K562 (cell line): ENCODE results near the gene LY6G6F. TPM values are rescaled to one million over a fixed set of nuclear protein-coding genes. Genes with fewer than 3 reads are reported as not detected.

Experiments used
- ATF2 ChIP-seq: sonication (generic); formaldehyde crosslinking; IDR thresholded peaks from 2 replicates; pipeline ENCODE4 v1.8.1; 2022; ENCODE audit warnings: missing genetic modification reagents
- CC2D1A ChIP-seq: fragments of 450-650 bp; IDR thresholded peaks from 2 replicates; pipeline ENCODE4 v1.6.1; 2017; ENCODE audit warnings: mild to moderate bottlenecking
- GATAD2A ChIP-seq: fragments of 450-650 bp; IDR thresholded peaks from 2 replicates; pipeline ENCODE4 v1.6.1; 2017
- MTA2 ChIP-seq: fragments of 450-650 bp; IDR thresholded peaks from 2 replicates; pipeline ENCODE4 v1.6.1; 2016; ENCODE audit warnings: low read depth
- NELFE ChIP-seq: IDR thresholded peaks from 2 replicates; pipeline ENCODE4 v1.6.1; 2011; ENCODE audit warnings: mild to moderate bottlenecking; ENCODE audit not compliant: insufficient read depth, insufficient read length
- PBX2 ChIP-seq, 2 experiments: IDR thresholded peaks in 1 of 2; conservative IDR thresholded peaks in 1 of 2; 2 replicates each; pipeline ENCODE4 v1.6.1; 2016; ENCODE audit warnings: low read depth in 2 of 2, mild to moderate bottlenecking in 1 of 2, missing compliant biosample characterization in 1 of 2, missing genetic modification characterization in 1 of 2, moderate library complexity in 1 of 2
- PHF20 ChIP-seq: fragments of 450-650 bp; IDR thresholded peaks from 2 replicates; pipeline ENCODE4 v1.6.1; 2018; ENCODE audit not compliant: partially characterized antibody
- TAL1 ChIP-seq: fragments of 450-650 bp; IDR thresholded peaks from 2 replicates; pipeline ENCODE4 v1.6.1; 2016; ENCODE audit warnings: mild to moderate bottlenecking
- TARDBP ChIP-seq: fragments of 450-650 bp; IDR thresholded peaks from 2 replicates; pipeline ENCODE4 v1.6.1; 2016
- TRIM28 ChIP-seq: fragments of 450-650 bp; IDR thresholded peaks from 2 replicates; pipeline ENCODE4 v1.6.1; 2017
- WHSC1 ChIP-seq: IDR thresholded peaks from one replicate; pipeline ENCODE4 v1.6.1; 2012; ENCODE audit warnings: low read length, control low read depth, inconsistent platforms
- XRCC5 ChIP-seq: fragments of 200-400 bp; formaldehyde crosslinking; IDR thresholded peaks from 2 replicates; pipeline ENCODE4 v1.6.1; 2017; ENCODE audit warnings: low read depth, mild to moderate bottlenecking, low read length
- ZBTB8A ChIP-seq: fragments of 450-650 bp; IDR thresholded peaks from 2 replicates; pipeline ENCODE4 v1.6.1; 2018; ENCODE audit warnings: mild to moderate bottlenecking, moderate library complexity; ENCODE audit not compliant: partially characterized antibody
- ZNF146 ChIP-seq: IDR thresholded peaks from one replicate; pipeline ENCODE4 v1.6.1; 2018; ENCODE audit warnings: missing compliant biosample characterization; ENCODE audit not compliant: unreplicated experiment
- ZNF217 ChIP-seq: sonication (generic); formaldehyde crosslinking; IDR thresholded peaks from 2 replicates; pipeline ENCODE4 v1.8.0; 2022; ENCODE audit warnings: mild to moderate bottlenecking, missing genetic modification reagents
- ZNF253 ChIP-seq: fragments of 250-450 bp; sonication (Bioruptor Pico); conservative IDR thresholded peaks from 2 replicates; pipeline ENCODE4 v1.6.1; 2021; ENCODE audit warnings: mild to moderate bottlenecking
- ZNF384 ChIP-seq: IDR thresholded peaks from 2 replicates; pipeline ENCODE4 v1.6.1; 2012; ENCODE audit warnings: low read depth, low read length, improper control_type of control experiment
- ZNF764 ChIP-seq: fragments of 250-450 bp; sonication (Bioruptor Pico); IDR thresholded peaks from 2 replicates; pipeline ENCODE4 v1.4.0; 2020; ENCODE audit warnings: low read depth, mild to moderate bottlenecking, moderate library complexity
- ZNF830 ChIP-seq: fragments of 250-450 bp; sonication (Bioruptor Pico); IDR thresholded peaks from 2 replicates; pipeline ENCODE4 v1.5.0; 2021; ENCODE audit warnings: mild to moderate bottlenecking
- ZSCAN32 ChIP-seq: fragments of 450-650 bp; formaldehyde crosslinking; IDR thresholded peaks from 2 replicates; pipeline ENCODE4 v1.4.0; 2020; ENCODE audit warnings: mild to moderate bottlenecking, moderate library complexity
- polyA plus RNA-seq, 8 experiments: library from polyadenylated mRNA; depleted of rRNA in 4 of 8; stranded (reverse) in 5 of 8; unstranded in 3 of 8; fragments of >200 nt; fragmentation: Nextera tagmentation in 2 of 8; fragmentation: Illumina TruSeq in 1 of 8; extraction: Ambion mirVana in 2 of 8; extraction: Trizol in 1 of 8; gene quantifications; 2 replicates each; pipeline versions ENCODE4 v1.2.1 to v1.2.3, GENCODE V29; 2011 to 2014; ENCODE audit warnings: inconsistent platforms in 1 of 8, missing spikeins in 1 of 8
- total RNA-seq, 7 experiments: library from RNA; depleted of rRNA in 6 of 7; stranded (reverse); fragments of >200 nt in 6 of 7; fragmentation: Illumina TruSeq in 2 of 7; extraction: Trizol in 2 of 7; gene quantifications; 2 replicates each; pipeline versions ENCODE4 v1.2.1 to v1.2.3, GENCODE V29; 2011 to 2021; ENCODE audit warnings: low replicate concordance in 1 of 7
- TF ChIP-seq, protein P1 (sequence below): sonication (generic); formaldehyde crosslinking; IDR thresholded peaks from 2 replicates; pipeline ENCODE4 v1.8.0; 2022; ENCODE audit warnings: mild to moderate bottlenecking, missing genetic modification reagents

Gene LY6G6F
- total and polyA plus RNA-seq, 9 of the 15 experiments (the other 6 are each of a cell fraction or from before 2014, with no cell fraction given) = 0.14 to 0.50 (median 0.28) TPM; not detected in 2

DNA sequence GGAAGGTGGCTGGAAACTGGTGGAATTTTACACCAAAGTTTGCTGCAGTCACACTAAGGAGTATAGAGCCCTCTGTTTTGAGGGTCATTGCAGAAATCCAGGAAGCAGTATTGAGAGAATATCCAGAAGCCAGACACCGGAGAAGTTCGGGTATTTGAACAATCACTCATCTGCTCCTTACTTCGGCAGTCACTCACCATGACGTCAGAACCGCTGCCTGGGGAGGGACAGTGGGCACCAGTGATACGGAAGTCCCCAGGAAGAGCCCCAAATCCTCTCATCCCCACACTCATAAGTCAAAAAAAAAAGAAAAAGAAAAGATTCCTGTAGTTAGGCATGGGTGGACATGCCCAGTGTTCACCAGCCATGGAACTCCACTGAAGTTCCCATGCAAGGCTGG lies 29.8 kb upstream of the LY6G6F start (continued):
- TF ChIP-seq, protein P1, sequence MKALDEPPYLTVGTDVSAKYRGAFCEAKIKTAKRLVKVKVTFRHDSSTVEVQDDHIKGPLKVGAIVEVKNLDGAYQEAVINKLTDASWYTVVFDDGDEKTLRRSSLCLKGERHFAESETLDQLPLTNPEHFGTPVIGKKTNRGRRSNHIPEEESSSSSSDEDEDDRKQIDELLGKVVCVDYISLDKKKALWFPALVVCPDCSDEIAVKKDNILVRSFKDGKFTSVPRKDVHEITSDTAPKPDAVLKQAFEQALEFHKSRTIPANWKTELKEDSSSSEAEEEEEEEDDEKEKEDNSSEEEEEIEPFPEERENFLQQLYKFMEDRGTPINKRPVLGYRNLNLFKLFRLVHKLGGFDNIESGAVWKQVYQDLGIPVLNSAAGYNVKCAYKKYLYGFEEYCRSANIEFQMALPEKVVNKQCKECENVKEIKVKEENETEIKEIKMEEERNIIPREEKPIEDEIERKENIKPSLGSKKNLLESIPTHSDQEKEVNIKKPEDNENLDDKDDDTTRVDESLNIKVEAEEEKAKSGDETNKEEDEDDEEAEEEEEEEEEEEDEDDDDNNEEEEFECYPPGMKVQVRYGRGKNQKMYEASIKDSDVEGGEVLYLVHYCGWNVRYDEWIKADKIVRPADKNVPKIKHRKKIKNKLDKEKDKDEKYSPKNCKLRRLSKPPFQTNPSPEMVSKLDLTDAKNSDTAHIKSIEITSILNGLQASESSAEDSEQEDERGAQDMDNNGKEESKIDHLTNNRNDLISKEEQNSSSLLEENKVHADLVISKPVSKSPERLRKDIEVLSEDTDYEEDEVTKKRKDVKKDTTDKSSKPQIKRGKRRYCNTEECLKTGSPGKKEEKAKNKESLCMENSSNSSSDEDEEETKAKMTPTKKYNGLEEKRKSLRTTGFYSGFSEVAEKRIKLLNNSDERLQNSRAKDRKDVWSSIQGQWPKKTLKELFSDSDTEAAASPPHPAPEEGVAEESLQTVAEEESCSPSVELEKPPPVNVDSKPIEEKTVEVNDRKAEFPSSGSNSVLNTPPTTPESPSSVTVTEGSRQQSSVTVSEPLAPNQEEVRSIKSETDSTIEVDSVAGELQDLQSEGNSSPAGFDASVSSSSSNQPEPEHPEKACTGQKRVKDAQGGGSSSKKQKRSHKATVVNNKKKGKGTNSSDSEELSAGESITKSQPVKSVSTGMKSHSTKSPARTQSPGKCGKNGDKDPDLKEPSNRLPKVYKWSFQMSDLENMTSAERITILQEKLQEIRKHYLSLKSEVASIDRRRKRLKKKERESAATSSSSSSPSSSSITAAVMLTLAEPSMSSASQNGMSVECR (CRISPR knock-in tag) = no peak
- TF ChIP-seq ZNF764 = no peak
- TF ChIP-seq XRCC5 = no peak
- no peak for TF ChIP-seq TRIM28
- TF ChIP-seq PHF20 = no peak
- TF ChIP-seq ZNF146 = no peak
- no peak; the same call in 1 of the 2 replicates for TF ChIP-seq MTA2
- no peak for TF ChIP-seq TARDBP
- no peak for TF ChIP-seq ATF2 (CRISPR knock-in tag)
- TF ChIP-seq ZNF217 (CRISPR knock-in tag) = no peak
- no peak for TF ChIP-seq ZNF830
- no peak for TF ChIP-seq GATAD2A
- no peak for TF ChIP-seq NELFE
- peak; percentile 55; the same call in 1 of the 2 replicates for TF ChIP-seq PBX2 (CRISPR knock-in tag; IDR thresholded peaks at IDR 0.05; ENCODE audit: low read depth)
- peak; percentile 90 for TF ChIP-seq PBX2 (tag; conservative IDR thresholded peaks at IDR 0.05; ENCODE audit: low read depth)
- no peak for TF ChIP-seq ZBTB8A
- no peak for TF ChIP-seq ZNF253 (CRISPR knock-in tag)
- no peak for TF ChIP-seq WHSC1
- TF ChIP-seq CC2D1A = 0 out of 2 replicates have a peak, but pooled peaks have one; percentile 31
- TF ChIP-seq TAL1 = no peak
- TF ChIP-seq ZNF384 = no peak
- TF ChIP-seq ZSCAN32 (CRISPR knock-in tag) = 0 out of 2 replicates have a peak, but pooled peaks have one; percentile 44
